22Rv1 (cell line): Measurements from ENCODE around the gene SRSF5.

Source experiments
- H3K27ac ChIP-seq: fragments of 450-650 bp; 2 replicates; pipeline ENCODE4 v1.5.1; 2017
- ZFX ChIP-seq: fragments of 450-650 bp; IDR thresholded peaks from 2 replicates; pipeline ENCODE4 v1.6.1; 2017; ENCODE audit warnings: antibody characterized with exemption, borderline replicate concordance
- TF ChIP-seq, protein P1 (sequence below): fragments of 450-650 bp; IDR thresholded peaks from 2 replicates; pipeline ENCODE4 v1.5.1; 2017; ENCODE audit warnings: mild to moderate bottlenecking

SRSF5 gene

GRCh38 chr14:69820991-69821390 is 54.0 kb downstream of the SRSF5 start:
- TF ChIP-seq, protein P1, sequence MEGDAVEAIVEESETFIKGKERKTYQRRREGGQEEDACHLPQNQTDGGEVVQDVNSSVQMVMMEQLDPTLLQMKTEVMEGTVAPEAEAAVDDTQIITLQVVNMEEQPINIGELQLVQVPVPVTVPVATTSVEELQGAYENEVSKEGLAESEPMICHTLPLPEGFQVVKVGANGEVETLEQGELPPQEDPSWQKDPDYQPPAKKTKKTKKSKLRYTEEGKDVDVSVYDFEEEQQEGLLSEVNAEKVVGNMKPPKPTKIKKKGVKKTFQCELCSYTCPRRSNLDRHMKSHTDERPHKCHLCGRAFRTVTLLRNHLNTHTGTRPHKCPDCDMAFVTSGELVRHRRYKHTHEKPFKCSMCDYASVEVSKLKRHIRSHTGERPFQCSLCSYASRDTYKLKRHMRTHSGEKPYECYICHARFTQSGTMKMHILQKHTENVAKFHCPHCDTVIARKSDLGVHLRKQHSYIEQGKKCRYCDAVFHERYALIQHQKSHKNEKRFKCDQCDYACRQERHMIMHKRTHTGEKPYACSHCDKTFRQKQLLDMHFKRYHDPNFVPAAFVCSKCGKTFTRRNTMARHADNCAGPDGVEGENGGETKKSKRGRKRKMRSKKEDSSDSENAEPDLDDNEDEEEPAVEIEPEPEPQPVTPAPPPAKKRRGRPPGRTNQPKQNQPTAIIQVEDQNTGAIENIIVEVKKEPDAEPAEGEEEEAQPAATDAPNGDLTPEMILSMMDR = no peak
- no peak for TF ChIP-seq ZFX
- no peak overlapping the region for H3K27ac ChIP-seq
